GM23248 (cell line): ENCODE results near the gene TTC28. TPM values are rescaled to one million over a fixed set of nuclear protein-coding genes. Genes with fewer than 3 reads are reported as not detected.
"Not testable (repeated sequence)": the region's sequence is repeated elsewhere in the genome, so short reads cannot be mapped to it uniquely, and the experiment has no call there.

Experiments used
- DNase-seq: peaks from one replicate; pipeline ENCODE4 v3.0.0-alpha.2; 2015
- H2AFZ ChIP-seq: fragments of 200-600 bp; sonication (generic); 2 replicates; pipeline ENCODE4 v1.6.1; 2016; ENCODE audit warnings: antibody characterized with exemption
- H3F3A ChIP-seq: fragments of 200-600 bp; sonication (generic); 2 replicates; pipeline ENCODE4 v1.6.1; 2016; ENCODE audit warnings: mild to moderate bottlenecking, antibody characterized with exemption, mixed run types; ENCODE audit not compliant: insufficient read depth
- H3K27ac ChIP-seq: fragments of 200-600 bp; sonication (generic); 2 replicates; pipeline ENCODE4 v1.5.1; 2016; ENCODE audit warnings: mild to moderate bottlenecking
- H3K27me3 ChIP-seq: fragments of 200-600 bp; sonication (generic); replicated peaks from 2 replicates; pipeline ENCODE4 v1.6.1; 2016; ENCODE audit warnings: mild to moderate bottlenecking; ENCODE audit not compliant: insufficient read depth
- H3K36me3 ChIP-seq: fragments of 200-600 bp; sonication (generic); 2 replicates; pipeline ENCODE4 v1.6.1; 2016; ENCODE audit warnings: low read depth, mild to moderate bottlenecking
- H3K4me1 ChIP-seq: fragments of 200-600 bp; sonication (generic); 2 replicates; pipeline ENCODE4 v1.6.1; 2016; ENCODE audit warnings: mild to moderate bottlenecking; ENCODE audit not compliant: insufficient read depth
- H3K4me2 ChIP-seq: fragments of 200-600 bp; sonication (generic); one replicate; pipeline ENCODE4 v1.6.1; 2016; ENCODE audit warnings: mild to moderate bottlenecking; ENCODE audit not compliant: unreplicated experiment
- H3K4me3 ChIP-seq: fragments of 200-600 bp; sonication (generic); 2 replicates; pipeline ENCODE4 v1.5.1; 2016; ENCODE audit warnings: mild to moderate bottlenecking
- H3K79me2 ChIP-seq: fragments of 200-600 bp; sonication (generic); 2 replicates; pipeline ENCODE4 v1.6.1; 2016; ENCODE audit warnings: mild to moderate bottlenecking; ENCODE audit not compliant: insufficient read depth
- H3K9ac ChIP-seq: fragments of 200-600 bp; sonication (generic); 2 replicates; pipeline ENCODE4 v1.6.1; 2016; ENCODE audit warnings: mild to moderate bottlenecking
- H3K9me2 ChIP-seq: fragments of 200-600 bp; sonication (generic); 2 replicates; pipeline ENCODE4 v1.6.1; 2016; ENCODE audit warnings: mixed run types, mild to moderate bottlenecking, moderate library complexity; ENCODE audit not compliant: insufficient read depth
- H3K9me3 ChIP-seq: fragments of 200-600 bp; sonication (generic); one replicate; pipeline ENCODE4 v1.6.1; 2017; ENCODE audit warnings: low read depth
- H4K20me1 ChIP-seq: fragments of 200-600 bp; sonication (generic); 2 replicates; pipeline ENCODE4 v1.6.0; 2016; ENCODE audit not compliant: insufficient read depth
- EZH2 ChIP-seq: fragments of 200-600 bp; sonication (generic); IDR thresholded peaks from 2 replicates; pipeline ENCODE4 v1.6.1; 2018; ENCODE audit warnings: antibody characterized with exemption, mild to moderate bottlenecking; ENCODE audit not compliant: insufficient read depth, poor library complexity, severe bottlenecking
- EZH2phosphoT487 ChIP-seq: fragments of 200-600 bp; sonication (generic); IDR thresholded peaks from 2 replicates; pipeline ENCODE4 v1.6.1; 2018; ENCODE audit warnings: antibody characterized with exemption, moderate library complexity, mild to moderate bottlenecking, low read depth; ENCODE audit not compliant: insufficient read depth
- WGBS, 2 experiments: methylation state at CpG; one replicate each; pipeline ENCODE4 v1.1.6; 2015 to 2017; ENCODE audit warnings: low lambda C conversion rate in 2 of 2, low coverage in 1 of 2; ENCODE audit errors: missing lambda C conversion rate in 2 of 2; 5-methylcytosine and 5-hydroxymethylcytosine counted together
- in situ Hi-C: fragments of 300-500 bp; cut with MboI; formaldehyde crosslinking; loops from 2 replicates; pipeline ENCODE4 v1.15.0; 2020
- polyA plus RNA-seq: library from polyadenylated mRNA; unstranded; fragments of >200 nt; fragmentation: Nextera tagmentation; extraction: Ambion mirVana; gene quantifications from 2 replicates; pipeline ENCODE4 v1.2.1, GENCODE V29; 2016
- total RNA-seq: library from RNA; depleted of rRNA; stranded (reverse); fragments of >200 nt; shearing (Covaris generic); gene quantifications from 2 replicates; pipeline ENCODE4 v1.2.3, GENCODE V29; 2014

Gene TTC28
- total and polyA plus RNA-seq, 2 experiments from 2014 or later, result 12.5 to 41.9 TPM

DNA sequence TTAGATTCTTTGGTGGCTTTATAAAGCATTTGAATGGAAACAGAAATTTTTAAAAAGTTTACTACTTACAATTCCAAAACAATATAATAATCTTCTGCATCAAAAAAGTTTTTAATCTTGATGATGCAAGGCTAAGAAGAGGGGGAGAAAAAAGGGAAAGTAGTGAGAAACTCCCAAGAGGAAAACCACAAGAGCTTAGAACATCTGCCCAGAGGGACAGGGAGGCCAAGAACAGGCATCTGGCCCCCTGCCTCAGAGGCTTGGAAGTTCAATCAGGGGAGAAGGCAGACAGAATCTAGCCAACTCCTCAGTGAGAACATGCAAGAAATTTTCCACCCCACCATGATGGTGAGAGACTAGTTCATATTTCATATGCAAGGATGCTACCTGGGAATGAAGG lies 23.8 kb upstream of the TTC28 start:
- no peak overlapping the region for H3K4me2 ChIP-seq
- no peak overlapping the region for H3K9ac ChIP-seq
- no peaks in the 10 kb centered on the region for H3F3A ChIP-seq
- TF ChIP-seq EZH2, result no peak
- TF ChIP-seq EZH2phosphoT487, result no peak
- no peaks in the 10 kb centered on the region for H3K9me2 ChIP-seq
- no peaks in the 10 kb centered on the region for H3K79me2 ChIP-seq
- no peaks in the 10 kb centered on the region for H3K4me1 ChIP-seq
- no peak overlapping the region for H3K27ac ChIP-seq
- no peaks in the 10 kb centered on the region for H3K9me3 ChIP-seq
- no peak overlapping the region for H3K4me3 ChIP-seq
- no peaks in the 10 kb centered on the region for H3K36me3 ChIP-seq
- H2AFZ ChIP-seq, result no peak overlapping the region
- in situ Hi-C loops, result no loop called here
- no peak for DNase-seq
- H4K20me1 ChIP-seq, result no peaks in the 10 kb centered on the region
- no peaks in the 10 kb centered on the region for H3K27me3 ChIP-seq

DNA sequence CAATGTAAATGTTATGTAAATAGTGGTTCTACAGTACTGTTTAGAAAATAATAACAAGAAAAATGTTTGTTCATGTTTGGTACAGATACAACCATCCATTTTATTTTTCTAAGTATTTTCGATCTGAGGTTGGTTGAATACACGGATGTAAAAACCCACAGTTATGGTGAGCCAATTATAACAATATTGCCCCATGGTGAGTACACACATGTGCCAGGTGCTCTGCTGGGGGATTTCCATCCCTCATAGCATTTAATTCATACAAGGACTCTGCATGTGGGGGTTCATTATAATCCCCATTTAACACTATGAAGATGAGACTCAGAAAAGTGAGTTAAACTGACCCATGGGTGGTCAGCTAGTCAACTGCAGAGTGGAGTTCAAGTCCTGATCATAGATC lies 23.3 kb upstream of the TTC28 start:
- no peak for TF ChIP-seq EZH2phosphoT487
- TF ChIP-seq EZH2, result no peak
- H2AFZ ChIP-seq, result no peak overlapping the region
- no peak for DNase-seq
- 84 to 91% methylated on average over 2 of the region's 2 CpGs for WGBS, 2 experiments
- H3K27me3 ChIP-seq, result no peaks in the 10 kb centered on the region
- in situ Hi-C loops, result no loop called here
- no peaks in the 10 kb centered on the region for H3K79me2 ChIP-seq
- no peak overlapping the region for H3K4me3 ChIP-seq
- H3K27ac ChIP-seq, result no peak overlapping the region
- H3K36me3 ChIP-seq, result no peaks in the 10 kb centered on the region
- H3F3A ChIP-seq, result no peaks in the 10 kb centered on the region
- H3K4me1 ChIP-seq, result no peaks in the 10 kb centered on the region
- H3K9ac ChIP-seq, result no peak overlapping the region
- no peaks in the 10 kb centered on the region for H3K9me2 ChIP-seq
- H3K9me3 ChIP-seq, result no peaks in the 10 kb centered on the region
- no peak overlapping the region for H3K4me2 ChIP-seq
- H4K20me1 ChIP-seq, result no peaks in the 10 kb centered on the region

GRCh38 chr22:28693041-28693760 lies 13.6 kb upstream of the TTC28 start:
- H3K4me3 ChIP-seq, in situ Hi-C loops, H3K79me2 ChIP-seq, H3K4me1 ChIP-seq, H3K27me3 ChIP-seq, H3K9ac ChIP-seq, H3F3A ChIP-seq, H3K9me2 ChIP-seq, H3K9me3 ChIP-seq, H3K4me2 ChIP-seq, H2AFZ ChIP-seq, DNase-seq, H4K20me1 ChIP-seq, H3K27ac ChIP-seq: not testable (repeated sequence)
- WGBS, 2 experiments, result 95 to 96% methylated on average over 6 of the region's 6 CpGs
- peaks cover 13% of the 10 kb centered on the region; the same call in 1 of the 2 replicates for H3K36me3 ChIP-seq

- H3K9ac ChIP-seq, H3K36me3 ChIP-seq, H3K4me2 ChIP-seq, H3K27ac ChIP-seq, H4K20me1 ChIP-seq, H3K9me2 ChIP-seq, H3K9me3 ChIP-seq, H3K4me1 ChIP-seq, in situ Hi-C loops, H3F3A ChIP-seq, H3K27me3 ChIP-seq, H3K79me2 ChIP-seq, DNase-seq, H3K4me3 ChIP-seq, H2AFZ ChIP-seq: not testable (repeated sequence)
- 91 to 95% methylated on average over 2 of the region's 2 CpGs for WGBS, 2 experiments
Measured at GRCh38 chr22:28689796-28690195, 10.2 kb upstream of the TTC28 start.

DNA sequence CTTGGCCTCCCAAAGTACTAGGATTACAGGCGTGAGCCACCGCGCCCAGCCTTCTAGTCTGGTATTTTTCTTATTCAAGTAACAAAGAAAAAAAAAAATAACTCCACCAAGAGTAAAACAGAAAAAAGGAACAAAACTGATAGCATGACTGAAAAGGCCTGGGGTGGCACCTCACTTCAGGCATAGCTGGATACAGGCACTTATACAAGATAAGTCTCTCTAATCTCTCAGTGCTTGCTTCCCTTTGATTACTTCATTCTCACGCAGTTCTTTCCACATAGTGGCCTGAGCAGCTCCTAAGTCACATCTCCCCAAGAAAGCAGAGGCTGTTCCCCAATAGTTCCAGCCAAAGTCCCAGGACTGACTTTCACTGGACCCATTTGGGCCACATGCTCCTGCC lies 3.3 kb upstream of the TTC28 start:
- H3K4me2 ChIP-seq, H4K20me1 ChIP-seq, H3K79me2 ChIP-seq, in situ Hi-C loops, H3F3A ChIP-seq, H3K9ac ChIP-seq, DNase-seq, H3K4me3 ChIP-seq, H2AFZ ChIP-seq, H3K36me3 ChIP-seq, H3K9me3 ChIP-seq, H3K27ac ChIP-seq, H3K9me2 ChIP-seq, H3K27me3 ChIP-seq, H3K4me1 ChIP-seq: not testable (repeated sequence)
- WGBS, 2 experiments, result 83 to 100% methylated on average over 4 of the region's 4 CpGs

DNA sequence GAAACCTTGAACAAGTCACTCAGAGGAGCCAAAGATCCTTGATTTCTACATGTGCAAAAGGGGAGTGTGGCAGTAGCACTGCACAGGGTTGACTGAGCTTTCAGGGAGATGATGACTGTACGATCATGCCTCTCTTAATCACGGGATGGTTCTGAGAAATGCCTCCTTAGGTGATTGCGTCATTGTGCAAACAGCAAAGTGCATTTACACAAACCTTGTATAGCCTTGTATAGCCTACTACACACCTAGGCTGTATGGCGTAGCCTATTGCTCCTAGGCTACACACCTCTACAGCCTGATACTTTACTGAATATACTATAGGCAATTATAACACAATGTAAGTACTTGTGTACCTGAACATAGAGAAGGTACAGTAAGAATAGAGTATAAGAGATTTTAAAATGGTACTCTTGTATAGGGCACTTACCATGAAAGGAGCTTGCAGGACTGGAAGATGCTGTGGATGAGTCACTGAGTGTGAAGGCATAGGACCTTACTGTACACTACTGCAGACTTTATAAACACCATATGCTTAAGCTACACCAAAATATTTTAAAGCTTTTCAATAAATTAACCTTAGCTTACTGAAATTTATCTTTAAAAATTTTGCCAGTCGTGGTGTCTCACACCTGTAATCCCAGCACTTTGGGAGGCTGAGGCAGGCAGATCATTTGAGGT lies 1.3 kb upstream of the TTC28 start:
- WGBS, 2 experiments, result 46 to 49% methylated on average over 5 of the region's 5 CpGs
- H3K4me3 ChIP-seq, H4K20me1 ChIP-seq, H2AFZ ChIP-seq, in situ Hi-C loops, H3K4me1 ChIP-seq, H3K9me3 ChIP-seq, H3K9ac ChIP-seq, H3K27me3 ChIP-seq, H3F3A ChIP-seq, H3K9me2 ChIP-seq, H3K4me2 ChIP-seq, H3K36me3 ChIP-seq: not testable (repeated sequence)
- Histone ChIP-seq H3K27ac (peak overlapping the region; percentile 42; the same call in 1 of the 2 replicates), H3K79me2 (peaks cover 12% of the 10 kb centered on the region)
- peak; percentile 67 for DNase-seq
